Activated T-cell treated with anti-CD3 and anti-CD28 coated beads for 48 hours (primary cell): ENCODE measurements around the gene SNURF.
"Not testable (repeated sequence)": the region's sequence is repeated elsewhere in the genome, so short reads cannot be mapped to it uniquely, and the experiment has no call there.

Experiments used
- DNase-seq: peaks from one replicate; pipeline ENCODE4 v3.0.0-alpha.2; 2020; ENCODE audit warnings: low read depth

The SNURF gene, protein sequence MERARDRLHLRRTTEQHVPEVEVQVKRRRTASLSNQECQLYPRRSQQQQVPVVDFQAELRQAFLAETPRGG

DNA sequence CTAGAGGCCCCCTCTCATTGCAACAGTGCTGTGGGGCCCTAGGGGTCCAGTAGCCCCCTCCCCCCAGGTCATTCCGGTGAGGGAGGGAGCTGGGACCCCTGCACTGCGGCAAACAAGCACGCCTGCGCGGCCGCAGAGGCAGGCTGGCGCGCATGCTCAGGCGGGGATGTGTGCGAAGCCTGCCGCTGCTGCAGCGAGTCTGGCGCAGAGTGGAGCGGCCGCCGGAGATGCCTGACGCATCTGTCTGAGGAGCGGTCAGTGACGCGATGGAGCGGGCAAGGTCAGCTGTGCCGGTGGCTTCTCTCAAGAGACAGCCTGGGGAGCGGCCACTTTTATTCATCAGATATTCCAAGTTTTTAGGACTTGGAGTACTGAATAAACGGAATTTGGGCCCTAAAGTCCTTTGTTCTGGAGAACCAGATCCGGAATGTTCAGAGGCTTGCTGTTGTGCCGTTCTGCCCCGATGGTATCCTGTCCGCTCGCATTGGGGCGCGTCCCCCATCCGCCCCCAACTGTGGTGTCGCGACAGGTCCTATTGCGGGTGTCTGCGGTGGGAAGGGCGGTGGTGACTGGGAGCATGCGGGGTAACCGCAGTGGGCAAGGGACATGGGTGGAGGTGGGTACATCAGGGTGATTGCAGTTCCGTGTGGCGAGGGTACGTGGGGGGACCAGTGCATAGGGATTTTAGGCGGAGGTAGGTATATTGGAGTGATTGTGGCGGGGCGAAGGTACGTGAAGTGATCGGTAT lies at the start of gene SNURF, which contains the start of gene SNRPN:
SNURF (plus strand) TSS at position 205 of the 748 bp plus-strand sequence; CDS start at position 267, 62 bp downstream.
SNRPN (plus strand) TSS at position 205 of the 748 bp plus-strand sequence. CDS start 19,467 bp downstream, outside the sequence.
- peak; percentile 57 for DNase-seq

DNA sequence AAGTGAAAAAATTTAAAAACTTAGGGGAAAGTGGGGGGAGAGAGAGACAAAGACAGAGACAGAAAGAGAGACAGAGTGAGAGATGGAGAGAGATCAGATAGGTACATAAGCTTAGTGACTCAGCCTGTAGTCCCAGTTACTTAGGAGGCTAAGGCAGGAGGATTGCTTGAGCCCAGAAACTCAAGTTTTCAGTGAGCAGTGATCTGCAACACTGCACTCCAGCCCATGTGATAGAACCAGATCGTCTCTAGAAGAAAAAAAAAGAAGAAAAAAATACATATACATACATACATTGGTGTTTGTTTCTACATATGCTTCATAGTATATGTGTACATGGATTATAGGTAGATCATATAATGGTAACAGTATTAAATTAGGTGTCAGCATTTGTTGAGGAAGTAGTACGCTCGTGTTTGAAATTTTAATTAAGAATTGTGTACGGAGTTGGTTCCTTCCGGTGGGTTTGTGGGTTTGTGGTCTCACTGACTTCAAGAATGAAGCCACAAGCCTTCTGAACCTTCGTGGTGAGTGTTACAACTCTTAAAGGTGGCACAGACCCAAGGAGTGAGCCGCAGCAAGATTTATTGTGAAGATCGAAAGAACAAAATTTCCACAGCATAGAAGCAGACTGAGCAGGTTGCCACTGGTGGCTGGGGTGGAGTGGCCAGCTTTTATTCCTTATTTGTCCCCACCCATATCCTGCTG lies 38.3 kb upstream of the SNURF start:
- no peak for DNase-seq

DNA sequence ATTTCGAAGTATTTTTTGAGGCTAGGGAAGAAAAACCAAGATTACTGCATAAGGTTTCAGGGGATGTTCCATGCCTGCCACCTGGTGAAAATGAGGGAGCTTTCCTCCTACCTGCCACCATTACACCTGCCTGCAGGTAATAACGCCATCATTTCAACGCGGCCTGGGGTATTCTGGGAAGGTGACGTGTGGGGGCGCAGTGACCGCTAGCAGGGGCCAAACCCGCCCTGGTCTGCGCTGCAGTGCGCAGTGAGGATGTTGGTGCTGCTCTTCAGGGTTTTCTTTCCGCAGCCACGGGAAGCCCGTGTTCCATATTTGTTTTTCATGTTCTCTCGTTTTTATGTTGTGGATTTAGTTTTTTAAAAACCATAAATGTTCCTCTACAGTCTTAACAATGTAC lies 37.4 kb upstream of the SNURF start:
- DNase-seq: no peak

DNA sequence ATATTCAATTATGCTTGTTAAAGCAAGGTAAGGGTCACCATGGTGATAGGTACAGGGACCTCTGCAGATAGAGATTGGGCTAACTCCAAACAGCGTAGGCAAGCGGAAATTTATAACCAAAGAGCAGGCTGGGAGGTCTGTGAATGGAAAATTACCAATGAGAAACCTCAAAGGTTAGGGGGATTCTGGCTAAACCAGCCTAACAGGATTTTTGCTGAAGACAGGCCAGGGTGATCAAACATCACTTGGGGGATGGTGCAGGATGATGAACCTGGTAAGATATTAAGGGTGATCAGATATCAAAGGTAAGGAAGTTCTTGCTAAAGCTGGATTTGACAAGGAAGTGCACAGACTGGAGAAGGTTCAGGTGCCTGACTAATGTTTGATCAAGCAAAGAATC lies 35.3 kb upstream of the SNURF start:
- DNase-seq: no peak

DNA sequence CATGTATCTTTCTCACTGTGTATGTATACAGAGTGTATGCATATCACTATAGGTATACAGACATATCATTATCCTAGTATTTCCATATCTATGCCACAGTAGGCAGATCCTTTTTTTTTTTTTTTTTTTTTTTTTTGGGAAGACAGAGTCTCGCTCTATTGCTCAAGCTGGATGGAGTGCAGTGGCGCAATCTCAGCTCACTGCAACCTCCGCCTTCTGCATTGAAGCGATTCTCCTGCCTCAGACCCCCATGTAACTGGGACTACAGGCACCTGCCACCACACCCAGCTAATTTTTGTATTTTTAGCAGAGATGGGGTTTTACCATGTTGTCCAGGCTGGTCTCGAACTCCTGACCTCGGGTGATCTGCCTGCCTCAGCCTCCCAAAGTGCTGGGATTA lies 32.0 kb upstream of the SNURF start:
- DNase-seq: not testable (repeated sequence)

DNA sequence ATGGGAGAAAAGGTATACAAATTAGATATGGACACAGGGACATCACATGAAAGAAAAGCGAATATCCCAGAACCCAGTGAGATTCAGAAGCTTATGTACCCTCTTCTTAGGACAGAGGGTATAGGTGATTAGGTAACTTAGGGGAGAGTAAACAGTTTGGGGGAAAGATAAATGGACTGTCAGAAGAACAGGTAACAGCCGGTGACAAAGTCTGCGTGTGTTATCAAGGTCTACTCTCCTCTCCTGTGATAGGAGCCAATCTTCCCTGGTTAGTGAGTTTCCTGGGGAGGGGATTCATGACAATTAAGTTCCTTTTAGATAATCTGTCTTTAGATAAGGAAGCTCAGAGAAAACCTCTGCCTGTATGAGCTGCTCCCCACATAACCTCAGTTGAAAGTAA lies 30.6 kb upstream of the SNURF start:
- no peak for DNase-seq

DNA sequence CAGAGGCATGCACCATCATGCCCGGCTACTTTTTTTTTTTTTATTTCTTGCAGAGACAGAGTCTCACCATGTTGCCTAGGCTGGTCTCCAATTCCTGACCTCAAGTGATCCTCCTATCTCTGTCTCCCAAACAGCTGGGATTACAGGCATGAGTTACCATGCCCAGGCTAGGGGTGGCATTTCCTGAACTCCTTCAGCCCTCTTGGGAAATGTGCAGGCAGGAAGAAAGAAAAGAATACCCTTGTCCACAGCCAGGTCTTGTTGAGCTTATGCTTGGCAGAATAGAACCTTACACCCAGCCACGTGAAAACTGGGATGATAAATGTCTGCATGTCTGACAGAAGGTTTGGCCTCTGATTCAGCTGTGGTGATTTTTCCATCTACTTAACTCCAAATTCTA lies 30.2 kb upstream of the SNURF start:
- no peak for DNase-seq

DNA sequence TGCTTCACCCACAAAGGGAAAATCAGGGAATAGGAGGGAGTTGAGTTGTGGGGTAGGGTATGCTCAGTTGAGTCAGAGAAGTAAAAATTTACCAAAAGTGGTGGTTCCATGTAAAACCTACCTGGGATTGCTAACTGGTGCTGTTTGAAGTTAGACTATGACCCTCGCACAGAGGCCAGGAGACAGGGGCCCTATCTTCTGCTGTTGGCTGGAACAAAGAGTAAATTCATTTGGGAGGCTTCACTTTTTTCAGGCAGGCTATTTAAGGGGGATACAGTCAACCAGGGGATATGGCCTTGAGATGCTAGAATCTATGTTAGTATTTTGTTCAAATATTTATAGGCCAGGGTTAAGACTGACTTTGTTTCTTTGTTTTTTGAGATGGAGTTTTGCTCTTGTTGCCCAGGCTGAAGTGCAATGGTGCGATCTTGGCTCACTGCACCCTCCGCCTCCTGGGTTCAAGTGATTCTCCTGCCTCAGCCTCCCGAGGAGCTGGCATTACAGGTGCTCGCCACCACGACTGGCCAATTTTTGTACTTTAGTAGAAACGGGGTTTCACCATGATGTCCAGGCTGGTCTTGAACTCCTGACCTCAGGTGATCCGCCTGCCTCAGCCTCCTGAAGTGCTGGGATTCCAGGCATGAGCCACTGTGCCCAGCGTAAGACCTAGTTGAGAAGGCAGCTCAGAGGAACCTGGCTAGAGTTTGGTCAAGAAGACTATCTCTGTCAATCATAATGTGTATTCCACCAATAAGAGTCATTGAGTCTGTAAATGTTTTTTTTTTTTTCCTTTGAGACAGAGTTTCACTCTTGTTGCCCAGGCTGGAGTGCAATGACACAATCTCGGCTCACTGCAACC lies 22.7 kb upstream of the SNURF start:
- DNase-seq: not testable (repeated sequence)

DNA sequence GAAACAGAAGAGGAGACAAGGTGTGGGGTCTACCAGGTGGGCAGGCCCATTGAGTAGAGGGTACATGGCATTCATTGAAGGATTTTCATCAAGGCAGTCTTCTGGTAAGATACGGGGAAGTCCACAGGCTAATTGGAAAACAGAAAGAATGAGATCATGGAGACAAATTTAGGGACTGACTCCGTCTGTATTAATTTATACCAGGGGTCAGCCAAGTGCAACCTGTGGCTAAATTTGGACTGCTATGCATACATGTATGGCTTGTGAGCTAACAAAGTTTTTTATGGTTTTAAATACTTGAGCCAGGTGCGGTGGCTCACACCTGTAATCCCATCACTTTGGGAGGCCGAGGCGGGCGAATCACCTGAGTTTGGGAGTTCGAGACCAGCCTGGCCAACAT lies 21.1 kb upstream of the SNURF start:
- DNase-seq: no peak

DNA sequence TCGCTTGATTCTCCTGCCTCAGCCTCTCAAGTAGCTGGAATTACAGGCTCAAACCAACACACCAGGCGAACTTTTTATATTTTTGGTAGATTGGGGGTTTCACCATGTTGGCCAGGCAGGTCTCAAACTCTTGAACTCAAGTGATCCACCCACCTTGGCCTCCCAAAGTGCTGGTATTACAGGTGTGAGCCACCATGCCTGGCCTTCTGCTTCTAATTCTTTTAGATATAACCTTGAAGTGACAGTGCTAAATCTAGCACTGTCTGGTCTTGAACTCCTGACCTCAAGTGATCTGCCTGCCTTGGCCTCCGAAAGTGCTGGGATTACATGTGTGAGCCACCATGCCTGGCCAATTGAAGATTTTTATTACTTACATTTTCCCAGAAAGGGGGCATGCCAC lies 16.6 kb upstream of the SNURF start:
- not testable (repeated sequence) for DNase-seq

DNA sequence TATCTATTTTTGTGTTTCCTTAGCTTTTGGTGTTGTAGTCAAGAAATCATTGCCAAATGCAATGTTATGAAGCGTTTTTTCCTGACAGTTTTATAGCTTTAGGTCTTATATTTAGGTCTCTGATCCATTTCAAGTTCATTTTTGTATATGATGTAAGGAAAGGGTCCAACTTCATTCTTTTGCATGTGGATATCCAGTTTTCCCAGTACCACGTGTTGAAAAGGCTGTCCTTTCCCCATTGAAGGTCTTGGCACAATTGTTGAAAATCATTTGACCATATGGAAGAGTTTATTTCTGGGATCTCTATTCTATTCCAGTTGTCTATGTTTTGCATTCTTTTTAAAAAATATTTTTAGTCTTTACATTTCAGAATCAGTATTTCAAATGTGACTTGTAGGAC lies 14.6 kb upstream of the SNURF start:
- DNase-seq: no peak

DNA sequence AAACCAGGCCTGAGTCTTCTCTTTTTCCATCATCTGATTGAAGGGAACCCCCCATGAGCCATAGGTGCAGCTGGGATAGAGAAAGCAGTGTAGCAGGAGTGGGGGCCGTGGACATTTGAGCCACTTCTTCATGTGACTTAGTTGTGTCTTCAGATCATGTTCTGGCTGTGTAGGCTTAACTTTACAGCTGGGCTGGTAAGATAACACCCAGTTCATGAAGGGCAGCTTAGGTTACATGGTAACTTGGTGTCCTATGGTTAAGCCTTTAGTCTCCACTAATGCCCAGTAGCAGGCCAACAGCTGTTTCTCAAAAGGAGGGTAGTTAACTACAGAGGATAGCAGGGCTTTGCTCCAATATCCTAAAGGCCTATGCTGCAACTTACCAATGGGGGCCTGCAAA lies 11.4 kb upstream of the SNURF start:
- DNase-seq: no peak

DNA sequence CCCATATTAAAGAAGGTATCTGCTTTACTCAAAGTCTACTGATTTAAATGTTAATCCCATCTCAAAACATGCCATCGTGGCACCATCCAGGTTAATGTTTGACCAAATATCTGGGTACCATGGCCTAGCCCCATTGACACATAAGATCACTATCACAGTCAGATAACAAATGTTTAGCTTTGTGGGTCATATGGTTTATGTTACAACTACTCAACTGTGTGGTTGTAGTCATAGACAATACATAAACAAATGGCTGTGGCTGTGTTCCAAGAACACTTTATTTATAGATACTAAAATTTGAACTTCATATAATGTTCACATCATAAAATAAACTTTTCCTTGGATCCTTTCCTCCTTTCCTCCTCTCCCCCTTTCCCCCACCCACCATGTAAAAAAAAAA lies 9.8 kb upstream of the SNURF start:
- DNase-seq: no peak

DNA sequence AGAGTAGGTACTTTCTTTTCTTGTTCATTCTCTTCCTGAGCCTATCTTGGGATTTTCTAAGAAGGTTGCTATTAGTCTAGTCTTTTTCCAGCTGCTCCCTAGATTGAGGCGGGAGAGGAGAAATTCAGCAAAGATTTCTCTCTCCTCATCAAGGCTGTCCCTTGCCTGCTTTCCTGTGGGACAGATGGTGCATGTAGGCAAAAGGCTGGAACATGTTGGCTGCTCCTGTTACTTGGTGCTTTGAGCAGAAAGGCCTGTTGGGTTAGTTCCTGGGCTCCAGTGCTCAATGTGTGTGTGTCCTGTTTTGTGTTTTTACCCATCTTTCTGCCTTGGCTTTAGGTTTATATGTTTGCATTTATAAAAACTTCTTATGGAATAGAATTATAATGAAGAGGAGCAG lies 9.1 kb upstream of the SNURF start:
- DNase-seq: no peak

DNA sequence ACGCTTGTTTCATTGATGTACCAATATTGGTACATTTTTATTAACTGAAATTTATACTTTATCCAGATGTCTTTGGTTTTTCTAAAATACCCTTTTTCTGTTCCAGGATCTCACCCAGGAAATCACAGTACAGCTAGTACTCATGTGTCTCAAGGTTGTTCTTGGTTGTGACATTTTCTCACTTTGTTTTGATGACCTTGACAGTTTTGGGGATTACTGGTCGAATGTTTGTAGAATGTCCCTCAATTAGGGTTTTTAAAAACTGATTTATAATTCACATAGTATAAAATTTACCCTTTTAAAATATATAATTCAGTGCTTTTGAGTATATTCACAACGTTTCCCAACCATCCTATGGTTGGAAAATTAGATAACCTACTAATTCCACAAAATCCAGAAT lies 6.3 kb upstream of the SNURF start:
- DNase-seq: no peak

DNA sequence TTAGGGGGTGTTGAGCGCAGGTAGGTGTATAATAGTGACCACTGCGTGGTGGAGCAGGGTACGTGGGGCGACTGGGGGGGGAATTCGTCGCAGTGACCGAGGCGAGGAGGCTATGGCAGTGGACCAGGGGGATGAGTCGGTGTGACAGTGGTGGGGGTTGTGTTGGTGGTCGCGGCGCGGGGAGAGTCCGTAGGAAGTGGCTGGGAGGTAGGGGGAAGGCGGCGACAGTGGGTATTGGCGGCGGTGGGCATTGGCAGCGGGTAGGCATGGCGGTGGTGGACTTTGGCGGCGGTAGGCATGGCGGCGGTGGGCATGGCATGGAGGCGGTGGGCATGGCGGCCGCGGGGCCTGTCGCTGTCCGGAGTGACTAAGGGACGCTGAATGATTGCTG lies 739 bp downstream of the SNURF start:
- peak; percentile 0 for DNase-seq

DNA sequence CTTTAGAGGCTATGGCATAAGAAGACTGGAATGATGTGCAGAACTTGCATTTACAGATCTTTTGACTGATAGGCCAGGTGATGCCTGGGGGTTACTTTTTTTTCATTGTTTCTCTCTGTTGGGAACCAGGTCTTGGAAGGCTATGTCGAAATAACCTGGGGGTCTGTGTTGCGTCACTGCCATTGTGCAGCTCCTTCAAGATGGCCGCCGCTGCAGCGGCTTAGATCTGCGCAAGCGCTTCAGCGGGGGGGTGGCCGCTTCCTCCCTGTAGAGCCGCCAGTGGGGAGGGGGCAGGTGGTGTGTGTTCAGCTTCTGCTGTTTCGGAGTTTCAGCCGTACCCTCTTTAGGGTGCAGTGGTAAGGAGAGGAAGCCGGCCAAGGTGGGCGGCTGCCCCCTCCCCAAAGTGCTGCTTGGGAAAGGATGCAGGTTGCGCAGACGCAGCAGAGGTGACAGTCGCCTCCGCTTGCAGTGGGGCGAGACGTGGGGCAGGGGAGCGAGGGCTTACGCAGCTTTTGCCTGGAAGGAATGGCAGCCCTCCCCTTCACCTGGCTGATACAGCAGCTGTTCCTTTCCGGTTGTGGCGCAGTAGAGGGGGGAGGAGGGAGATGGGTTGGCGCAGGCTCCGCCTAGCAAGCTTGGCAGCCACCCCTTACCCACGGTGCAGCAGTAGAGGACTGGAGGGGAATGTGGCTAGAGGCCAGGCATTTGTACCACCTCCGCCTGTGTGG lies 1.5 kb downstream of the SNURF start:
- peak; percentile 64 for DNase-seq

DNA sequence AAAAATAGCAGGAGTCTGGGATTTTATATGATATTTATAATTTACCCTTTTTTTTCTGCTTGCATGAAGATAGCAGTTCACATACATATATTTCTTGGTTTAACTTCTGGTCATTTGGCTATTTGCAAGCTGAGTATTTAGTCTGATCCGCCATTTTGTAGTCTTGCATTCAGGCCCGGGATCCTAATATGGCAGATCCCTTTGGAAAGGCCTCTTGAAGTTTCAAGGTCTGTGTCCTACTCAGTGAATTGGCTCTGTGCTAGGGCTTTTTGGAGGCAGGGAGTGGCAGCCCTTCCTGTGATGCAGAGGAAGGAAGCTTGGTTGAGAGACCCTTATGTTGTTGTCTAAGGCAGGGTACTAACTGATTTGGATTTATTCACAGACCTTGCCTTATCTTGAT lies 2.9 kb downstream of the SNURF start:
- DNase-seq: no peak

DNA sequence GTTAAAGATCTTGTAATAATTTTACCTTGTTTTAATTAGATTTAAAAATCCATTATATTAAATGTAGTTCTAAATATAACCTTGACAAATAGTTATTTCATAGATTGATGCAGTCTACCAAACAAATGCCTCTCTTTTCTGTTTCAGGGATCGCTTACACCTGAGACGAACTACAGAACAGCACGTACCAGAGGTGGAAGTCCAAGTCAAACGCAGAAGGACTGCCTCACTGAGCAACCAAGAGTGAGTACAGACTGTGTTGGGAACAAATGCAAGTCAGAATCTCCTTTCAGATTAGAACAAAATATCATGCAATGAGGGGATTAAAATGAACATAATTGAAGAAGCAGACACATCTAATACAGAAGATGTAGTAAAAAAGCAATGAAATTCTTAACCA lies 7.2 kb downstream of the SNURF start:
- DNase-seq: no peak

DNA sequence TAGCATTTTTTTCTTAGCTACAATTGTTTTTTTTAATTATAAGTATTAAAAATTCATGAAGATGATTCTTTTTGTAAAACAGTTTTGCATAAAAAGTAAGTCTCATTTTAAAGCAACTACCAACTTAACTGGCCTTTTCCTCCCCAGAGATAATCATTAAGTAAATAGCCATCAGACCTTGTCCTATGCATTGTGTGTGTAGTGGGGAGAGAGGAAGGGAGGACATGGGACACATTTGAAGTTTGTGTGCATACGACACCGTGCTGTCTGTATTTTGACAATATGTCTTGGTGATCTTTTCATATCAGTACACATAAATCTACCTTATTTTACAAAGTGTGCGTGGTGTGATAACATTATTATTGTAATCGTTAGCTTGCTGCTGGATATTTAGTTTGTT lies 8.1 kb downstream of the SNURF start:
- no peak for DNase-seq

DNA sequence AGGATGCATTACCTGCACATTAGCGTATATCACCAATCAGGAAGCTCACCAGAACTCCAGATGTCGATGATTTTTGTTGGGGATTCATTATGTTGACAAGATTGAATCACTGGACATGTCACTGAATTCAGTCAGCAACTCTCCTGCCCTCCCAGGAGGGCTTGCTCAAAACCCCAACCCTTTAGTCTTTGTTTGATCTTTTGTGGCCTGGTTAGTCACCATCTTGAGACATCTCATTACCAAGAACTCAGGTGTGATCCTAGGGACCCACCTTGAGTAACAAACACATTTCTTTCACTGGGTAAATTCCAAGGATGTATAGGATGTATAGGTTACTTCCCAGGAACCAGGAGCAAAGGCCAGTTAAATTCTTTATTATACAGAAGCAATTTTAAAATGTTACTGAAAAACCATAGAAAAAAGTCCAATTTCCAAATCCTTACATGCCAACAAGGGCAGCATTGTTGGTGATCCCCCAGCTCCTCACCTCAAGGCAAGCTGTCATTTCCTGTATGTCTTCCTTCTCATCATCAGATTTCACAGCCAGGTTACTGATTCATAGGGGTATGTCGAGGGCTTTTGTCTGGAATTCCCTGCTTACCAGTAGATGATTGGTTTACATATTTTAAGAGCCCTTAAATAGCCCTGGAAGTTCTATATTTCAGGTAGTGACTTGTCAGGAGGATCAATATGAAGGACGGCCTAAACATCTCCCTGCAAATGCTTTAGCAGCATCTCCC lies 11.7 kb downstream of the SNURF start:
- no peak for DNase-seq
